ENCODE data around the gene EYA2. TPM values are rescaled to one million over a fixed set of nuclear protein-coding genes. Genes with fewer than 3 reads are reported as not detected.

The EYA2 gene
- 0.29 and 0.33 TPM in 2 replicates for total RNA-seq (2014; rRNA removed)
- Bru-seq, nascent RNA, result percentile 4 among the genes with signal in this experiment
- percentile 1 among the genes with signal in this experiment for BruChase-seq, experiment 1, labeled RNA remaining after a 6-hour chase
- percentile 1 among the genes with signal in this experiment for BruChase-seq, experiment 2, labeled RNA remaining after a 2-hour chase
- long read RNA-seq, result 0 reads

GRCh38 chr20:46894579-46894958 lies at the start of gene EYA2:
Gene EYA2, plus strand, starts transcription at chr20:46894843. Its CDS starts 95,168 bp downstream, at chr20:46990011.
- H4K20me1 ChIP-seq (ENCODE audit: low read length), result 0 out of 2 replicates have a peak, but pooled peaks cover 3% of the 10 kb centered on the region
- no peak for DNase-seq
- H3K27ac ChIP-seq (ENCODE audit: low read length), result no peak within 1 kb of the TSS
- H3F3A ChIP-seq (ENCODE audit: low read length, unreplicated experiment), result no peaks in the 10 kb centered on the region
- POLR2A ChIA-PET (ENCODE audit: unreplicated experiment), result no interaction called here
- H3K4me1 ChIP-seq (ENCODE audit: insufficient read depth, low read length), result no peaks in the 10 kb centered on the region; the same call in 1 of the 2 replicates
- no peaks in the 10 kb centered on the region for H3K9me2 ChIP-seq (replicated peaks; ENCODE audit: low read length)
- ATAC-seq, result peak; percentile 42
- intact Hi-C loops (cut with micrococcal nuclease), result no loop called here
- CTCF ChIA-PET, result no interaction called here
- no peak within 1 kb of the TSS for H3K4me3 ChIP-seq (ENCODE audit: low read length)
- BruUV-seq (replicated peaks), result no TSS peak
- H3K9me3 ChIP-seq (ENCODE audit: low read length), result peaks cover 6% of the 10 kb centered on the region; the same call in 1 of the 2 replicates
- no peak within 1 kb of the TSS for H2AFZ ChIP-seq (ENCODE audit: low read length)
- no peak within 1 kb of the TSS for H3K9ac ChIP-seq (ENCODE audit: low read length)
- H3K36me3 ChIP-seq (ENCODE audit: low read depth, low read length), result no peaks in the 10 kb centered on the region
- no peak for TF ChIP-seq EZH2phosphoT487 (IDR thresholded peaks at IDR 0.05; ENCODE audit: borderline replicate concordance, low read length)
- TF ChIP-seq EZH2 (IDR thresholded peaks at IDR 0.05; ENCODE audit: low read length, unreplicated experiment), result no peak
- no peaks in the 10 kb centered on the region for H3K79me2 ChIP-seq (ENCODE audit: low read length)
- H3K27me3 ChIP-seq (ENCODE audit: low read length), result peaks cover 79% of the 10 kb centered on the region
- H3K4me2 ChIP-seq (ENCODE audit: low read length), result peak within 1 kb of the TSS; percentile 8

- no peak overlapping the region for H3K4me2 ChIP-seq (ENCODE audit: low read length)
- H3K9ac ChIP-seq (ENCODE audit: low read length), result no peak overlapping the region
- peaks cover 41% of the 10 kb centered on the region for H3K27me3 ChIP-seq (ENCODE audit: low read length)
- no peak overlapping the region for H2AFZ ChIP-seq (ENCODE audit: low read length)
- H3K9me3 ChIP-seq (ENCODE audit: low read length), result no peaks in the 10 kb centered on the region
- BruUV-seq (replicated peaks), result no TSS peak
- no peaks in the 10 kb centered on the region for H3K36me3 ChIP-seq (ENCODE audit: low read depth, low read length)
- ChIA-PET CTCF (no interaction called here), POLR2A (ENCODE audit: unreplicated experiment) (no interaction called here)
- DNase-seq, result no peak
- intact Hi-C loops (cut with micrococcal nuclease), result no loop called here
- no peaks in the 10 kb centered on the region for H3K9me2 ChIP-seq (replicated peaks; ENCODE audit: low read length)
- no peaks in the 10 kb centered on the region for H3F3A ChIP-seq (ENCODE audit: low read length, unreplicated experiment)
- no peaks in the 10 kb centered on the region for H4K20me1 ChIP-seq (ENCODE audit: low read length)
- H3K27ac ChIP-seq (ENCODE audit: low read length), result no peak overlapping the region
- H3K4me3 ChIP-seq (ENCODE audit: low read length), result no peak overlapping the region
- no peak for TF ChIP-seq CTCF (conservative IDR thresholded peaks at IDR 0.05; ENCODE audit: low read depth, low read length)
- TF ChIP-seq EZH2phosphoT487 (IDR thresholded peaks at IDR 0.05; ENCODE audit: borderline replicate concordance, low read length), result no peak
- no peak for TF ChIP-seq EZH2 (IDR thresholded peaks at IDR 0.05; ENCODE audit: low read length, unreplicated experiment)
- no peaks in the 10 kb centered on the region for H3K79me2 ChIP-seq (ENCODE audit: low read length)
- no peaks in the 10 kb centered on the region for H3K4me1 ChIP-seq (ENCODE audit: insufficient read depth, low read length)
- no peak for ATAC-seq
Measured at GRCh38 chr20:46844965-46845364, 49.7 kb upstream of the EYA2 start.

- intact Hi-C loops (cut with micrococcal nuclease), result no loop called here
- ATAC-seq (no peak), DNase-seq (no peak)
- ChIA-PET POLR2A (ENCODE audit: unreplicated experiment) (no interaction called here), CTCF (no interaction called here)
- H3K9me2 ChIP-seq (replicated peaks; ENCODE audit: low read length), result no peaks in the 10 kb centered on the region
- no peaks in the 10 kb centered on the region for H3F3A ChIP-seq (ENCODE audit: low read length, unreplicated experiment)
- H3K4me3 ChIP-seq (ENCODE audit: low read length), result no peak overlapping the region
- H2AFZ ChIP-seq (ENCODE audit: low read length), result no peak overlapping the region
- no peak overlapping the region for H3K9ac ChIP-seq (ENCODE audit: low read length)
- no peaks in the 10 kb centered on the region for H3K36me3 ChIP-seq (ENCODE audit: low read depth, low read length)
- no TSS peak for BruUV-seq (replicated peaks)
- no peaks in the 10 kb centered on the region for H3K79me2 ChIP-seq (ENCODE audit: low read length)
- H3K27ac ChIP-seq (ENCODE audit: low read length), result no peak overlapping the region
- no peak for TF ChIP-seq EZH2 (IDR thresholded peaks at IDR 0.05; ENCODE audit: low read length, unreplicated experiment)
- no peak for TF ChIP-seq EZH2phosphoT487 (IDR thresholded peaks at IDR 0.05; ENCODE audit: borderline replicate concordance, low read length)
- no peaks in the 10 kb centered on the region for H3K4me1 ChIP-seq (ENCODE audit: insufficient read depth, low read length)
- no peaks in the 10 kb centered on the region for H4K20me1 ChIP-seq (ENCODE audit: low read length)
- peaks cover 45% of the 10 kb centered on the region for H3K27me3 ChIP-seq (ENCODE audit: low read length)
- H3K9me3 ChIP-seq (ENCODE audit: low read length), result no peaks in the 10 kb centered on the region
- H3K4me2 ChIP-seq (ENCODE audit: low read length), result no peak overlapping the region
Measured at GRCh38 chr20:46849269-46849668, 45.4 kb upstream of the EYA2 start.
